HL-60 (cell line): ENCODE results near the gene CDK17.

Experiments
- DNase-seq, 2 experiments: peaks; one replicate each; pipeline ENCODE4 v3.0.0-alpha.2; 2010 to 2020; ENCODE audit warnings: low read depth in 1 of 2, low spot score in 1 of 2
- H3K27ac ChIP-seq: fragments of 250-450 bp; sonication (Bioruptor Pico); replicated peaks from 2 replicates; pipeline ENCODE4 v1.5.1; 2020; ENCODE audit warnings: mild to moderate bottlenecking, moderate library complexity
- H3K27me3 ChIP-seq: fragments of 250-450 bp; sonication (Bioruptor Pico); 2 replicates; pipeline ENCODE4 v1.5.1; 2021; ENCODE audit warnings: mild to moderate bottlenecking, moderate library complexity; ENCODE audit not compliant: insufficient read depth, poor library complexity, severe bottlenecking
- H3K4me3 ChIP-seq: replicated peaks from 2 replicates; pipeline ENCODE4 v1.5.1; 2011; ENCODE audit warnings: mild to moderate bottlenecking, control low read depth, low read length; ENCODE audit not compliant: insufficient read depth
- GABPA ChIP-seq: IDR thresholded peaks from 2 replicates; pipeline ENCODE4 v1.6.1; 2012; ENCODE audit warnings: low read depth
- POLR2AphosphoS5 ChIP-seq: IDR thresholded peaks from 2 replicates; pipeline ENCODE4 v1.6.1; 2012; ENCODE audit warnings: low read depth
- SPI1 ChIP-seq: IDR thresholded peaks from 2 replicates; pipeline ENCODE4 v1.6.1; 2012; ENCODE audit warnings: low read depth, mild to moderate bottlenecking, borderline replicate concordance
- TF ChIP-seq, protein P1 (sequence below): IDR thresholded peaks from 2 replicates; pipeline ENCODE4 v1.6.1; 2012; ENCODE audit warnings: low read depth; ENCODE audit not compliant: insufficient replicate concordance
- TF ChIP-seq, protein P2 (sequence below): IDR thresholded peaks from one replicate; pipeline ENCODE4 v1.5.1; 2011; ENCODE audit warnings: low read length, control low read depth, inconsistent platforms; ENCODE audit not compliant: insufficient read depth

Gene CDK17

DNA sequence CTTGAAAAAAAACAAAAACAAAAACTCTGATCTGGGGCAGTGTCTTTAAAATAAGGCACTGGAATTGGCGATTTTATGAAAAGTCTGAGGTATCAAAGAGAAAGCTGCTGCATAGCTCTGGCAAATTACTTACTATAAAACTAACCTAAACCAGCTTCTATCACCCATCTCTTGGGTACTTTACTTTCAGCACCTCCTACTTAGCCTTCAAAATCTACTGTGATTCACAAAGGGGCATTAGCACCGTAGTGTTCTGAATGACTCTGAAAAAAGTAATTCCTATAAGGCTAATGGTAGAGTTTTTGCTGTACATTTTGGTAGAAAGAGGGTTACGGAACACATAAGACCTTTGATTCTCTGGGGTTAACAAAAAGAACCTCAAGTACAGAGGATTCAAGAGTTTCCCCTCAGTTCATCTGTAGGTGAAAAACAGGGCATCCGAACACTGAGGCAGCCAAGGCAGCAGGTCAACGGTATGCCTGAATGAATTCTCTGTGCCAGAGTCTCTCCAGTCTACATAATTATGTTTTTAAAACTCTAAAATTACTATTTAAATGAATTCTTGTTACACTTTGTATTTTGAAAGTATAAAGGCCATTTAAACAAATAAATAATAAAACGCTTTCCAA is 104.6 kb downstream of the CDK17 start:
- no peak for DNase-seq
- H3K4me3 ChIP-seq, result no peak overlapping the region
- H3K27me3 ChIP-seq, result no peaks in the 10 kb centered on the region
- no peak overlapping the region; the same call in 1 of the 2 replicates for H3K27ac ChIP-seq
- TF ChIP-seq POLR2AphosphoS5 (no peak), SPI1 (no peak), GABPA (no peak)
- TF ChIP-seq, protein P1, sequence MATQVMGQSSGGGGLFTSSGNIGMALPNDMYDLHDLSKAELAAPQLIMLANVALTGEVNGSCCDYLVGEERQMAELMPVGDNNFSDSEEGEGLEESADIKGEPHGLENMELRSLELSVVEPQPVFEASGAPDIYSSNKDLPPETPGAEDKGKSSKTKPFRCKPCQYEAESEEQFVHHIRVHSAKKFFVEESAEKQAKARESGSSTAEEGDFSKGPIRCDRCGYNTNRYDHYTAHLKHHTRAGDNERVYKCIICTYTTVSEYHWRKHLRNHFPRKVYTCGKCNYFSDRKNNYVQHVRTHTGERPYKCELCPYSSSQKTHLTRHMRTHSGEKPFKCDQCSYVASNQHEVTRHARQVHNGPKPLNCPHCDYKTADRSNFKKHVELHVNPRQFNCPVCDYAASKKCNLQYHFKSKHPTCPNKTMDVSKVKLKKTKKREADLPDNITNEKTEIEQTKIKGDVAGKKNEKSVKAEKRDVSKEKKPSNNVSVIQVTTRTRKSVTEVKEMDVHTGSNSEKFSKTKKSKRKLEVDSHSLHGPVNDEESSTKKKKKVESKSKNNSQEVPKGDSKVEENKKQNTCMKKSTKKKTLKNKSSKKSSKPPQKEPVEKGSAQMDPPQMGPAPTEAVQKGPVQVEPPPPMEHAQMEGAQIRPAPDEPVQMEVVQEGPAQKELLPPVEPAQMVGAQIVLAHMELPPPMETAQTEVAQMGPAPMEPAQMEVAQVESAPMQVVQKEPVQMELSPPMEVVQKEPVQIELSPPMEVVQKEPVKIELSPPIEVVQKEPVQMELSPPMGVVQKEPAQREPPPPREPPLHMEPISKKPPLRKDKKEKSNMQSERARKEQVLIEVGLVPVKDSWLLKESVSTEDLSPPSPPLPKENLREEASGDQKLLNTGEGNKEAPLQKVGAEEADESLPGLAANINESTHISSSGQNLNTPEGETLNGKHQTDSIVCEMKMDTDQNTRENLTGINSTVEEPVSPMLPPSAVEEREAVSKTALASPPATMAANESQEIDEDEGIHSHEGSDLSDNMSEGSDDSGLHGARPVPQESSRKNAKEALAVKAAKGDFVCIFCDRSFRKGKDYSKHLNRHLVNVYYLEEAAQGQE, result no peak
- TF ChIP-seq, protein P2, sequence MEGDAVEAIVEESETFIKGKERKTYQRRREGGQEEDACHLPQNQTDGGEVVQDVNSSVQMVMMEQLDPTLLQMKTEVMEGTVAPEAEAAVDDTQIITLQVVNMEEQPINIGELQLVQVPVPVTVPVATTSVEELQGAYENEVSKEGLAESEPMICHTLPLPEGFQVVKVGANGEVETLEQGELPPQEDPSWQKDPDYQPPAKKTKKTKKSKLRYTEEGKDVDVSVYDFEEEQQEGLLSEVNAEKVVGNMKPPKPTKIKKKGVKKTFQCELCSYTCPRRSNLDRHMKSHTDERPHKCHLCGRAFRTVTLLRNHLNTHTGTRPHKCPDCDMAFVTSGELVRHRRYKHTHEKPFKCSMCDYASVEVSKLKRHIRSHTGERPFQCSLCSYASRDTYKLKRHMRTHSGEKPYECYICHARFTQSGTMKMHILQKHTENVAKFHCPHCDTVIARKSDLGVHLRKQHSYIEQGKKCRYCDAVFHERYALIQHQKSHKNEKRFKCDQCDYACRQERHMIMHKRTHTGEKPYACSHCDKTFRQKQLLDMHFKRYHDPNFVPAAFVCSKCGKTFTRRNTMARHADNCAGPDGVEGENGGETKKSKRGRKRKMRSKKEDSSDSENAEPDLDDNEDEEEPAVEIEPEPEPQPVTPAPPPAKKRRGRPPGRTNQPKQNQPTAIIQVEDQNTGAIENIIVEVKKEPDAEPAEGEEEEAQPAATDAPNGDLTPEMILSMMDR, result no peak

DNA sequence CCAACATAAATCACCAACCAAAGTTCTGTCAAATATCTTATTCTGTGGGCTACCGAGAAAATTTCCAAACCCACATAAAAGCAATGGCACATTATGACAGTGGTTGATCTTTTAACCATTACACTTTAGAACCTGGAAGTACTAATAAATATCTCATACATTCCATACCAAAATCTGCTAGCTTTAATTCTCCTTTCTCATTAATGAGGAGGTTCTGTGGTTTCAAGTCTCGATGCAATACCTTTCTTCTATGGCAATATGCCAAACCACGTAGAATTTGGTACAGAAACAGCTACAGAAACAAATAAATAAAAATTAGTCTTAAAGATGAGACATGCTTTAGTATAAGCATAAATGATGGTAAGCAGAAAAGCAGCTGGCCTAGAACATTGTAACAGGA is 105.4 kb downstream of the CDK17 start:
- TF ChIP-seq, protein P1, result no peak
- no peak for TF ChIP-seq SPI1
- no peak for TF ChIP-seq POLR2AphosphoS5
- no peak for TF ChIP-seq GABPA
- TF ChIP-seq, protein P2, result no peak
- H3K27ac ChIP-seq, result no peak overlapping the region
- no peak overlapping the region for H3K4me3 ChIP-seq
- no peak for DNase-seq
- no peaks in the 10 kb centered on the region for H3K27me3 ChIP-seq

DNA sequence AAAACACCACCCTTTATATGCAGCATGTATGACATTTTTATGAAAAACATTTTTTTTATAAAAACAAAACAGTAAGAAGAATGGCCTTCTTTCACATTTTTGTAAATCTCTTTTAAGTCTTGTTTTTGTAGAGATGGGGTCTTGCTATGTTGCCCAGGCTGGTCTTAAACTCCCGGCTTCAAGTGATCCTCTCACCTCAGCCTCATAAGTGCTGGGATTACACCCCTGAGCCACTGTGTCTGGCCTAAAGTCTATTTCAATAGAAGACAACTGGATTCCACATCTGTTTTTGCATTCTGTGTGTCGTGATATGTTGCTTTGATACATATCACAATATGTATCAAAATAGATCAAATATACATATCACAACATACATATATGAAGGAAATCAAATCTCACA is 107.1 kb downstream of the CDK17 start:
- TF ChIP-seq POLR2AphosphoS5 (no peak), SPI1 (no peak), GABPA (no peak)
- TF ChIP-seq, protein P2, result no peak
- H3K4me3 ChIP-seq, result no peak overlapping the region
- H3K27me3 ChIP-seq, result no peaks in the 10 kb centered on the region
- no peak for DNase-seq
- H3K27ac ChIP-seq, result no peak overlapping the region

DNA sequence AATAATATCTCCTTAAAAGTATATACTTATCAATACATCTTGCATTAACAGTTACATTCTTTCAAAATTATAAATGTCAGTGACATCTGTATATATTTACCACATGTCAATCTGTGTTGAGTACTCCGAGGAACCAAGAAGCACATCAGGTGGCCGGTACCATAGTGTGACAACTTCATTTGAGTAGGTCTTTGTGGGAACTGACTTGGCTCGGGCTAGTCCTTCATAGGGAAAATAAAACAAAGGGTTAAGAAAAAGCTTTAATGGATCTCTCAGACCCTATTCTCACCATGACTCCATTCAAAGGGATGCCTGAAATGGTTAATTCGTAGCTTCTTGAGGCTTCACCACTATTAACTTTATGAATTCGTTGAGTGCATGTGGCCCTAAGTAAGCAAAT is 111.2 kb downstream of the CDK17 start:
- Histone ChIP-seq H3K27ac (no peak overlapping the region), H3K4me3 (no peak overlapping the region), H3K27me3 (no peaks in the 10 kb centered on the region)
- TF ChIP-seq, protein P1, result no peak
- TF ChIP-seq POLR2AphosphoS5 (no peak), SPI1 (no peak), GABPA (no peak)
- TF ChIP-seq, protein P2, result no peak
- DNase-seq, result no peak
